HG02763 (cell line): ENCODE measurements around the gene XRCC4.
"Not testable (repeated sequence)": the region's sequence is repeated elsewhere in the genome, so short reads cannot be mapped to it uniquely, and the experiment has no call there.

Experiments used
- ATAC-seq: cut with Tn5 transposase; IDR thresholded peaks from one replicate; pipeline ENCODE4 v1.9.1; 2021; ENCODE audit warnings: mild to moderate bottlenecking, moderate library complexity; ENCODE audit not compliant: unreplicated experiment

XRCC4 gene

GRCh38 chr5:83337453-83338035, 260.2 kb downstream of the XRCC4 start:
- no peak for ATAC-seq

- ATAC-seq = no peak
Observed at GRCh38 chr5:83340511-83340918, 263.2 kb downstream of the XRCC4 start.

- ATAC-seq = no peak
Observed at GRCh38 chr5:83341815-83342334, 264.5 kb downstream of the XRCC4 start.

GRCh38 chr5:83342465-83342864, 265.1 kb downstream of the XRCC4 start:
- ATAC-seq = no peak

- no peak for ATAC-seq
Observed at GRCh38 chr5:83343299-83343698, 266.0 kb downstream of the XRCC4 start.

GRCh38 chr5:83345423-83345822, 268.1 kb downstream of the XRCC4 start:
- no peak for ATAC-seq

- ATAC-seq = no peak
Observed at GRCh38 chr5:83348281-83348780, 271.0 kb downstream of the XRCC4 start.

- no peak for ATAC-seq
Observed at GRCh38 chr5:83353231-83353630, 275.9 kb downstream of the XRCC4 start.

- ATAC-seq = no peak
Observed at GRCh38 chr5:83353774-83354173, 276.4 kb downstream of the XRCC4 start.

- no peak for ATAC-seq
Observed at GRCh38 chr5:83354958-83355357, 277.6 kb downstream of the XRCC4 start.

- ATAC-seq = not testable (repeated sequence)
Observed at GRCh38 chr5:83355482-83356014, 278.2 kb downstream of the XRCC4 start.

GRCh38 chr5:83357621-83358231, 280.4 kb downstream of the XRCC4 start:
- no peak for ATAC-seq

- no peak for ATAC-seq
Observed at GRCh38 chr5:83360573-83360972, 283.2 kb downstream of the XRCC4 start.

- no peak for ATAC-seq
Observed at GRCh38 chr5:83362526-83362925, 285.2 kb downstream of the XRCC4 start.

GRCh38 chr5:83363111-83363885, 286.0 kb downstream of the XRCC4 start:
- no peak for ATAC-seq

- ATAC-seq = no peak
Observed at GRCh38 chr5:83363886-83364275, 286.5 kb downstream of the XRCC4 start.

GRCh38 chr5:83364312-83365299, 287.3 kb downstream of the XRCC4 start:
- peak; percentile 46 for ATAC-seq

- ATAC-seq = peak; percentile 44
Observed at GRCh38 chr5:83368319-83368718, 291.0 kb downstream of the XRCC4 start.

GRCh38 chr5:83368835-83369234, 291.5 kb downstream of the XRCC4 start:
- peak; percentile 35 for ATAC-seq

- ATAC-seq = no peak
Observed at GRCh38 chr5:83370957-83371356, 293.6 kb downstream of the XRCC4 start.
